Lung microvascular endothelial cell (primary cell): ENCODE measurements around the gene DHCR7. TPM values are rescaled to one million over a fixed set of nuclear protein-coding genes. Genes with fewer than 3 reads are reported as not detected.

ENCODE experiments used
- DNase-seq, 2 donors: peaks; one replicate each; pipeline versions ENCODE4 v3.0.0 to v3.0.0-alpha.2; 2010; ENCODE audit warnings: low read depth in 2 of 2
- total RNA-seq: library from RNA; depleted of rRNA; stranded (reverse); fragments of >200 nt; gene quantifications from 2 replicates; pipeline ENCODE4 v1.2.1, GENCODE V29; 2014

DHCR7 gene
- total RNA-seq, 1 donor from 2014 or later: 38.3 TPM

DNA sequence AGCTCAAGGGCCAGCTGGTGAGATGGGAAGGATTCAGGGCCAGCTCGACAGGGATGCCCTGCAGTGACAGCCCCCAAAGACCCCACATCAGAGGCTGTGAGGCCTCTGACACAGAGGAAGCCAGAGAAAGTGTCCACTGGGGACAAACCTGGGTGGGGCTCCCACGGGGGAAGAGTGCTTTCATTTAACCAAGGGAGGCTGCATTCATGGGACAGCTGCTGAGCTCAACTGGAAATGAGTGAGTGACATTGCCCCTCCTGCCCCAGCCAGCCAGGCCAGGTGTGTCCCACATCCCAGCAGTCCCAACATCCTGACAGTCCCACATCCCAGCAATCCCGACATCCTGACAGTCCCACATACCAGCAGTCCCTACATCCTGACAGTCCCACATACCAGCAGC, 61.0 kb downstream of the DHCR7 start:
- no peak for DNase-seq

- no peak for DNase-seq
Measured at GRCh38 chr11:71386202-71386601, 62.0 kb downstream of the DHCR7 start.

- no peak for DNase-seq
Measured at GRCh38 chr11:71385091-71385490, 63.1 kb downstream of the DHCR7 start.

DNA sequence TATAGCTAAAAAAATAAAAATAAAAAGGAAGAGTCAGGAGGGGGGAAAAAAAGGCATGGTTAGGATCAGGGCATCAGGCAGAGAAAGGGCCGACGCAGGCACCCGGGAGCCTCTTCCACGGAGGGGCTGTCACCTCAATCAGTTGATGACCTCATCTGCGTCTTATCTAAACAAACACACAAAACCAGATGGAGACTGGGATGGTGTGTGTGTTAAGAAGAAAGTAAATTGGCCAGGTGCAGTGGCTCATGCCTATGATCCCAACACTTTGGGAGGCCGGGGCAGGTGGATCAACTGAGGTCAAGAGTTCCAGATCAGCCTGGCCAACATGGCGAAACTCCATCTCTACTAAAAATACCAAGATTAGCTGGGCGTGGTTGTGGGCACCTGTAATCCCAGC, 63.6 kb downstream of the DHCR7 start:
- no peak for DNase-seq

Other genes with a start within 250 kb of the DHCR7 start
- under 0.01 and 0.20 TPM in 2 replicates for gene SHANK2, start 195.8 kb downstream of the DHCR7 start, total RNA-seq
- gene NADSYN1, start 4.8 kb upstream of the DHCR7 start, total RNA-seq: 67.9 and 69.7 TPM in 2 replicates
- gene KRTAP5-7, start 78.9 kb upstream of the DHCR7 start, total RNA-seq: not detected in 2 replicates
- not detected in 2 replicates for gene KRTAP5-8, start 89.6 kb upstream of the DHCR7 start, total RNA-seq
- not detected in 2 replicates for gene KRTAP5-9, start 100.0 kb upstream of the DHCR7 start, total RNA-seq
- under 0.01 TPM in 1 of 2 replicates, not detected in the other for gene KRTAP5-10, start 117.2 kb upstream of the DHCR7 start, total RNA-seq
- not detected in 2 replicates for gene KRTAP5-11, start 134.5 kb upstream of the DHCR7 start, total RNA-seq